GM23248 (cell line): ENCODE measurements around the gene GRM3.

Experiments used
- EZH2 ChIP-seq: fragments of 200-600 bp; sonication (generic); IDR thresholded peaks from 2 replicates; pipeline ENCODE4 v1.6.1; 2018; ENCODE audit warnings: antibody characterized with exemption, mild to moderate bottlenecking; ENCODE audit not compliant: insufficient read depth, poor library complexity, severe bottlenecking
- EZH2phosphoT487 ChIP-seq: fragments of 200-600 bp; sonication (generic); IDR thresholded peaks from 2 replicates; pipeline ENCODE4 v1.6.1; 2018; ENCODE audit warnings: antibody characterized with exemption, moderate library complexity, mild to moderate bottlenecking, low read depth; ENCODE audit not compliant: insufficient read depth

DNA sequence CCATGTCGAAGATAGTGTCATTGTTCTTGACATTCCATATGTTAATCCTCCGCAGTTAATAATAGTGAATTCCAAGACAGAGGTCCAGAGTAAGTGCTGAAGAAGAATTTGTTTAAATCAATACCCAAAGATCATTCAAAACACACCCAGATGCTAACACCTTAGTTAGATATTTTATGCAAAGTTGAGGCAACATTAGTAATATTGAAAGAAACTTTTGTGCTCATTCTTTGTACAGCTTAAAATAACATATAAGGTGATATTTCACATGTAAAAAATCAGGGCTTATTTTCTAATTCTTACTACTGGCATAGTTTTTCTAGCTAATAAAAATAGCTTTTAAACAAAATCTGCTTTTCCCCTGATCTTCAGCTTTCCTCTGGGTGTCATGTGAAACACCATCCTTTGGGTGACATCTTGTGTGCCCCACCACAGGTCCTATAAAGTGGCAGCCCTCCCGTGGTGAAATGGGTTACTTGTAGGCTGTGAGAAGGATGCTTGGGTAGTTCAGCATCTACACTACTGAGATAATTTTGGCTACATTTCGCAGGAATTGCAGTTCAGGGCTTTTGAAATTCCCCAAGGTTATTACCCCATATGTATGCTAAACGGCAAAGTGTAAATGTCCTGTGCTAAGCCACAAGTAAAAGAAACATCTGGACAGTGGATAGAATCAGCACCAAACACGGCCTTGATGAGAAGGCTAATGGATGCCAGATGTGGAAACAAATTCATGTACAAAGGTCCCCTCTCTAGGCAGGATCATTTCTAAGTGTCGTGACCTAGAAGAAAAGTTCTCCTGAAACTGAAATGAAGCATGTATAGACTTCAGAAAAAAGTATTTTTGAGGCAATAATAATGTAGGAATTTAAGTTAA, 105.4 kb downstream of the GRM3 start:
- TF ChIP-seq EZH2 (no peak), EZH2phosphoT487 (no peak)
